ENCODE data around the gene ECE2.

ECE2 gene

GRCh38 chr3:184275961-184276910 lies at the start of gene ECE2:
ECE2 (plus strand) TSS chr3:184276022; CDS start chr3:184276154, 132 bp downstream.
- no peak for DNase-seq (ENCODE audit: insufficient read length, low spot score)
- no peak for FAIRE-seq

GRCh38 chr3:184227481-184227935 lies 48.3 kb upstream of the ECE2 start:
- FAIRE-seq (peak; percentile 64), DNase-seq (ENCODE audit: insufficient read length, low spot score) (peak; percentile 82)

DNA sequence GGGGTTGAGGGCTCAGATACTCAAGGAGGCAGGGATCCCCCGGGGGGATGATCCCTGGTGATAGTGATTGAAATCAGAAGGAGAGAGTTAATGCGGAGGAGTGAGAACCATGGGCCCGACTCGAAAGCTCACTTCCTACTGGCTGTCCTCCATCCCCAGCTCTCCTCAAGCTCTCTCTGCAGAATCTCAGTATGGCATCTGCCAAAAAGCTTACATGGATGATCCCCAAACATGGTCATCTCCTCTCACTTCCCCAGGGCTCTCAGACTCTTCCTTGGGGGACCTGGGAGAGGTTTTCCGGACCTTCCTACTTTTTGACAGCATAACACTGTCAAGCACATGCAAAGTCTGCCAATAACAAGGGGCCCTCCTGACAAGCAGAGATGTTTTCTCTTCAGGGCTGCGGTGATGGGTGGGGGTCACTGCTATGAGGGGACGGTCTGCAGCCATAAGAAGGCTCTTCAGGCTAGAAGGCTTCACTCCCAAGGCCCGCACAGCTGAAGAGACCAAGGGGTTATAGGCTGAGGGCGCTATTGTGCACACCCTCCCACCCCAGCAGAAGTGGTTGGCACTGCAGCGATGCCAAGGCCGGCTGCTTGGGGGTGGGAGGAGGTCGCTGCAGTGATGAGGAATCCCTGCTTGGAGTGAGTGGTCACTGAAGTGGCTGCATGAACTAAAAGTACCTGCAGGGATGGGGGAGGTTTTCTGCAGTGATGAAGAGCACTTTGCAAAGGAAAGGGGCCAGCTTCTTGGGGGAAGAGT lies 47.3 kb upstream of the ECE2 start:
- DNase-seq (ENCODE audit: insufficient read length, low spot score) (no peak), FAIRE-seq (no peak)

DNA sequence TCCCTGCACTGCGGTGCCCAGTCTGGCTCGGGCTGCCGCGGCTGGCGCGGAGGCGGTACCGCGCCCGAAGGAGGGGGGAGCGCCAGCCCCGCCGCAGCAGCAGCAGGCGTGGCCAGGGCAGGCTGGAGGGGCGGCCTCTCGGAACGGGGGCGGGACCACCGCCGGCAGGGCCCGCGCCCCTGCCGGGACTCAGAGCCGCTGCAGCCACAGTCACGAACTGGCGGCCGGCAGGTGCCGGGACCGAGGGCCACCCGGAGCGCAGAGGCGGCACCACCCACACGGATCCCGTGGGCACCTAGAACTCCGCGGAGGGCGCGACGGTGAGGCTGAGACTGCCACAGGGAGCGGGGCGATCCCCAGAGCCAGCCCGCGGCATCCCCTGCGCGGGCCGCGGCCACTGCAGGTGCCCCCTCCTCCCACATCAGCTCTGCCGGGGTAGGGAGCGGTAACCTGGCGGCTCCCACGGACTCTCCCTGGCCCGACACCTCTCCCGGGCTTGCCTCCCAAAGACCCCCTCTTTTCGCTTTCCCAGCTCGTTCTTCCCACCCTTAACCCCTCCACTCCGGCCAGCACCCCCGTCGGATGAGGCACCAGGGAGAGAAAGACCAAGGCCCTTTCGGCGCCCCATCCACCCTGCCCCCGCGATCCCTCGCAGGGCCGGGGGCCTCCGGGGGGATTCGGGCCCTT lies 46.3 kb upstream of the ECE2 start, which contains the start of gene VWA5B2:
VWA5B2 (plus strand) TSS at position 192 of the 687 bp plus-strand sequence. CDS start 944 bp downstream, outside the sequence.
- FAIRE-seq = no peak
- DNase-seq (ENCODE audit: insufficient read length, low spot score) = peak; percentile 96

DNA sequence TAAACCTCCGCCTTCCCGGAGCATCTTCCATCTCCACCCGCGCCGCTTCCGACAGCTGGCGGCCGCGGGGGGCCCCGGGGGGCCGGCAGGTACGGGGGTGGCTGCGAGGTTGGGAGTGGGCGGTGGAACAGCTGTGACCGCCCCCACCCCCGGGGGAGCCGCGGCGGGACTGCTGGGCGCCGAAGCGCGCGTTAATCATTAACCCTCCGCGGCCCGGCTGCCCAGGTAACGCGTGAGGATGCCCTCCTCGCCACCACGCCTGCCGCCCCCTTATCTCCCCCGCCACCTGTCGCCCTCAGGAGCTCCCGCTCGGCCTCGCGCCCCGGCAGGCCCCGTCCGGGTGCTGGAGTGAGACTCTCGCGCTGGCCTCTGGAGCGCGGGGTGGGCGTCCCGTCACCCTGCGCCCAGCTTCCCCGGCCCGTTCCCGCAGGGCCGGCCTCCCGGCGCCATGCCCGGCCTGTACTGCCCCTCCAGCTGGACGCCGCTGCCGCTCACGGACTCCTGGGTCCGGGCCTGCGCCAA lies 45.7 kb upstream of the ECE2 start:
- no peak for FAIRE-seq
- peak; percentile 75 for DNase-seq (ENCODE audit: insufficient read length, low spot score)

DNA sequence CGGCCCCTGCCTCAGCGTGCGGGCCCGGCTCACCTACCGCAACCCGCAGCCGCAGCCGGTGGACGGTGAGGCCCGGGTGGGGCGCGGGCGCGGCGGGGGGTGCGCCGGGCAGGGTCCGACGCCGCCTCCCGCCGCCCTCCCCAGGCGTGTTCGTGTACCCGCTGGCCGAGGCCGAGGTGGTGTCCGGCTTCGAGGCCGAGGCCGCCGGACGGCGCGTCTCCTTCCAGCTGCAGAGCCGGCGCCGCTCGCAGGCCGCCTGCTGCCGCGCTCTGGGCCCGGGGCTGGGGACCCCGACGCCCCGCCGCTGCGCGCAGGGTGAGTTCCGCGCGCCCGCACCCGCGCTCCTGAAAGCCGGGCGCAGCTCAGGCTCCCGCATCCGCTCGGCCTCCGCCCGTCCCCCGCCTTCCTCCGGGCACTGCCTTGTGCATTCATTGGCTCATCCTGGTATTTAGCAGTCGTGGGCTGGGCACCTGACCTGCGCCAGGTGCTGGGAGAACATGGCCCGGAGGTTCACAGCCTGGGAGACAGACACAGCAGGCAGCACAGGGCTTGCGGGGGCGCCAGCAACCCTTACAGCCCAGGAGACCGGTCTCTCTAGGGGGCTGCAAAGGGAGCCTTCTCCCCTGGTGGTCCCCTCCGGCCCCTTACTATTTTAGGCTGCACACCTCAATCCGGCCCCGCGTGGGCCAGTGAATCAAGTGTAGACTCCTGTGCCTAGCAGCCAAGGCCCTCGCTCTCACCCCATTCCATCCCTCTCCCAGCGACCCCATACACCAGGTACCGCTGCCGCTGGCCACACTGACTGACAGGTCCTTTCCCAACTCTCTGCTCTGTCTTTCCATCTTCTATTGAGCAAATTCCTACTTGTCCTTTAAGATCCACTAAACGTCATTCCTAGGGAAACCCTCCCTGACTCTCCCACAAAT lies 45.0 kb upstream of the ECE2 start:
- DNase-seq (ENCODE audit: insufficient read length, low spot score) = no peak
- no peak for FAIRE-seq

- no peak for DNase-seq (ENCODE audit: insufficient read length, low spot score)
- no peak for FAIRE-seq
Measured at GRCh38 chr3:184231671-184232070, 44.2 kb upstream of the ECE2 start.

DNA sequence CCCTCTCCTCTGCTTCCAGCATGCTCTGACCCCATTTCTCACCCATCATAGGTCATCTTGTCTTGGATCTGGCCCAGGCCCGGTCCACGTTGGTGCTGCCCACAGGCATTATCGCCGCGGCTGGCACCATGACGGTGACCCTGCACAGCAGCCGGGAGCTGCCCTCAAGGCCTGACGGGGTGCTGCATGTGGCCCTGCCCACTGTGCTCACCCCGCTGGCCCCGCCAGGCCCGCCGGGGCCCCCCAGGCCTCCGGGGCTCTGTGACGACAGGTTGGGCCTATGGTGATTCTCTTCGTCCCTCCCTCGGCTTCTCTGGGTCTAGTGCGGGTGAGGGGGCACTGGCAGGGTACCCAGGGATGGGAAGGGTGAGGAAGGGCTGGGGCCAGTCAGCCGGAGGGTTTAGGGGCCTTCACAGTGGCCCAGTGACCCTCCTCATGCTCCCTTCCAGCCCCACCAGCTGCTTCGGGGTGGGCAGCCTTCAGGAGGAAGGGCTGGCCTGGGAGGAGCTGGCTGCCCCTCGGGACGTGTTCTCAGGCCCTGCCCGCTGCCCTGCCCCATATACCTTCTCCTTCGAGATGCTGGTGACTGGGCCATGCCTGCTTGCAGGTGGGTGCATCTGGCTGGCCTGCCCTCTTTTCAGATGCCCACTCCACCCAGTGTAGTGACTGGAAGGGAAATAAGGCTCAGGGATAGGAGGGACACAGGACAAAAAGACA lies 42.5 kb upstream of the ECE2 start:
- no peak for FAIRE-seq
- no peak for DNase-seq (ENCODE audit: insufficient read length, low spot score)

DNA sequence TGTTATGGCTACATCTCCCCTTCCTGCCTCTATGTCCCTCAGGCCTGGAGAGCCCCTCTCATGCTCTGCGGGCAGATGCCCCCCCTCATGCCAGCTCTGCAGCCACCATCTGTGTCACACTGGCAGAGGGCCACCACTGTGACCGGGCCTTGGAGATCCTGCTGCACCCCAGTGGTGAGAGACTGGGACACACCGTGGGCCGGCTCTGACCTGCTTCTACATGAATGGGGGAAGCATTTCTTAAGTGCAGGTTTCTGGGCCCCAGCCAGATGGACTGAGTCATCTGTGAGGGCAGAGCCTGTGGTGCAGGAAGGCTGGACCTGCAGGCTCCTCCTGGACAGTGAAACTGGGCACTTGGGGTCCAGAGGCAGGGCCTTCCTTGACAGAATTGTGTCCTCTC lies 41.6 kb upstream of the ECE2 start:
- DNase-seq (ENCODE audit: insufficient read length, low spot score) = no peak
- no peak for FAIRE-seq

DNA sequence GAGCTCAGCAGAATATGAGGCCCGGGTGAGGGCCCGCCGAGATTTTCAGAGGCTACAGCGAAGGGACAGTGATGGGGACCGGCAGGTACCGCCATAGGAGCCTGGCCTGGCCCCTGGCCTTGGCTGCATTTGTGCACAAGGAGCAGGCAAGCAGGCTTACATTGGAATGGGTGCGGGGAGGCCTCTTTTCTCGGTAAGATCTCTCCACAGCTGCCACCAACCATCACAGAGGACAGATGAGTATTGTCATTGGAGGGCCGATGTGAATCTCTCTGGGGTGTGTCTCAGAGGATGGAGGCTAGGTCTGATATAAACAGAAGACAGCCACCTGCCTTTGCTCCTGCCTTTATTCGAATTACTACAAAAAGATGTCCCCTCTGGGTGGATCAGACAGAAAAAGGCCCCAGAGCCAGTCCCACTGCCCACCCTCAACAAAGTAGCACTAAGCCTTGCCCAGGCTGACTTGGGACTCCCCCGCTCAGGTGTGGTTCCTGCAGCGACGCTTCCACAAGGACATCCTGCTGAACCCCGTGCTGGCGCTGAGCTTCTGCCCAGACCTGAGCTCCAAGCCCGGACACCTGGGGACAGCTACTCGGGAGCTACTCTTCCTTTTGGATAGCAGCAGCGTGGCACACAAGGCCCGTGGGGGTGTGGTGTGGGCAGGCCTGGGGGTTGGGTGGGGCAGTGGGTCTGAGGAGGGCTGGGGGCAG lies 41.0 kb upstream of the ECE2 start:
- FAIRE-seq (no peak), DNase-seq (ENCODE audit: insufficient read length, low spot score) (no peak)

DNA sequence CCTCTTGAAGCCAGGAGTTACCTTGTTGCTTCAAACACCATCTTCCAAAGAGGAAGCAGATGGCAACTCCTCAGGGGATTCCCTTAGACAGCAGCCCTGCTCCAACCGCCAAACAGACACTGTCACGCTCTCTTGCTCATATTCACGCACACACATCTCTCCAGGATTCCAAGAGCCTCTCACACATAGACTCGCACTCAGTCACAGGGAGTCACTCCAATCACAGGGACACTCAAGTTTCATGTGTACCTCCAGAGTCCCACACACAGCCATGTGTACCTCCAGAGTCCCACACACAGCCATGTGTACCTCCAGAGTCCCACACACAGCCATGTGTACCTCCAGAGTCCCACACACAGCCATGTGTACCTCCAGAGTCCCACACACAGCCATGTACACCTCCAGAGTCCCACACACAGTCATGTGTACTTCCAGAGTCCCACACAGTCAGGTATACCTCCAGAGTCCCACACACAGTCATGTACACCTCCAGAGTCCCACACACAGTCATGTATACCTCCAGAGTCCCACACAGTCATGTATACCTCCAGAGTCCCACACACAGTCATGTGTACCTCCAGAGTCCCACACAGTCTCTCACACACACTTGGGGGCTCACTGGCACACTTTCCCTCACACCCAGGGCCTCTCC lies 40.3 kb upstream of the ECE2 start:
- FAIRE-seq (no peak), DNase-seq (ENCODE audit: insufficient read length, low spot score) (no peak)

GRCh38 chr3:184236033-184236410 lies 39.8 kb upstream of the ECE2 start:
- DNase-seq (ENCODE audit: insufficient read length, low spot score) (no peak), FAIRE-seq (no peak)

- FAIRE-seq (no peak), DNase-seq (ENCODE audit: insufficient read length, low spot score) (no peak)
Measured at GRCh38 chr3:184236636-184237035, 39.2 kb upstream of the ECE2 start.

GRCh38 chr3:184237211-184237610 lies 38.6 kb upstream of the ECE2 start:
- FAIRE-seq (no peak), DNase-seq (ENCODE audit: insufficient read length, low spot score) (no peak)

DNA sequence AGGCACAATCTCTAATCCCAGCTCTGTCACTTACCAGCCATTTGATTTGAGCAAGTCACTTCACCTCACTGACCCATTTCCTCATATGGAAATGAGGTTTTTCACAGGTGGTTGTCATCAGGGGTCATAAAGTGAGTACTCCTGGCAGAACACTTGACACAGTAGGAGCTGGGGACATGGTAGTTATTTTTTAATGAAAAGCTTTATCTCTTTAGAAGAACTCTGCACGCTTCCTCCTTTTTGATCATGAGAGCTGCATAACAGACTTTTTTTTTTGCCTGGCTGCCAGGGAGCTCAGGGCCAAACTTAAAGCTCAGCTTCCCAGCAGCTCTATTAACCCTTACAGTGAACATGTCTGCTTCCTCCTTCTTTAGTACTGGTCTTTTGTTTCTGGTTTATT lies 38.0 kb upstream of the ECE2 start:
- FAIRE-seq (no peak), DNase-seq (ENCODE audit: insufficient read length, low spot score) (no peak)

DNA sequence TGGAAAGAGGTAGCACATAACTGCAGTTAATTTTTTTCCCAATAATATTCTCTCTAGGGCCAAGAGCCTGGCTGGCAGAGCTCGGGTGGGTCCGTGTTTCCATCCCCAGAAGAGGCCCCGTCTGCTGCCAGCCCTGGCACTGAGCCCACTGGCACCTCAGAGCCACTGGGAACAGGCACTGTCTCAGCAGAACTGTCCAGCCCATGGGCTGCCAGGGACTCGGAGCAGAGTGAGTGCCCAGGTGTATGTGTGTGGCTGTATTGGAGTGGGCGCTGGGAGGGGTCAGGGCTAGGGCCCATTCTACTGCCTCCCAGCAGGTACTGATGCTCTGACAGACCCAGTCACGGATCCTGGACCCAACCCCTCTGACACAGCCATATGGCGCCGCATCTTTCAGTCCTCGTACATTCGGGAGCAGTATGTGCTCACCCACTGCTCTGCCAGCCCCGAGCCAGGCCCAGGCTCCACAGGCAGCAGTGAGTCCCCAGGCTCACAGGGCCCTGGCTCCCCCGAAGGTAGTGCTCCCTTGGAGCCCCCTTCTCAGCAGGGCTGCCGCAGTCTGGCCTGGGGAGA lies 37.5 kb upstream of the ECE2 start:
- DNase-seq (ENCODE audit: insufficient read length, low spot score) = no peak
- FAIRE-seq = no peak

- no peak for FAIRE-seq
Measured at GRCh38 chr3:184239221-184239620, 36.6 kb upstream of the ECE2 start.

DNA sequence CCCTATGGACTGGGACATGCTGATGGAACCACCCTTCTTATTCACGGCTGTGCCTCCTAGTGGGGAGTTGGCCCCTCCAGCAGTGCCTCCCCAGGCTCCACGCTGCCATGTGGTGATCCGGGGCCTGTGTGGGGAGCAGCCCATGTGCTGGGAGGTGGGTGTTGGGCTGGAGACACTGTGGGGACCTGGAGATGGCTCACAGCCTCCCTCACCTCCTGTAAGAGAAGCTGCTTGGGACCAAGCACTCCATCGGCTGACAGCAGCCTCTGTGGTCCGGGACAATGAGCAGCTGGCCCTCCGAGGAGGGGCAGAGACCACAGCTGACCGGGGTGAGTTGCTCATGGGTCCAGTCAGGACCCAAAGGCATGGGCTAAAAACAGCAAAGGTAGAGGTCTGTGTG lies 36.1 kb upstream of the ECE2 start:
- no peak for DNase-seq (ENCODE audit: insufficient read length, low spot score)
- no peak for FAIRE-seq

More at GRCh38 chr3:184239221-184239620, 36.6 kb upstream of the ECE2 start:
- DNase-seq (ENCODE audit: insufficient read length, low spot score) = no peak

Measured in GM19239 (cell line).